ENCODE data around the gene NDUFC2. TPM values are rescaled to one million over a fixed set of nuclear protein-coding genes. Genes with fewer than 3 reads are reported as not detected.
A peak's percentile ranks its signal among the peaks of the same experiment; 100 is the strongest.
"Not testable (repeated sequence)": the region's sequence is repeated elsewhere in the genome, so short reads cannot be mapped to it uniquely, and the experiment has no call there.

NDUFC2 gene
- total RNA-seq, 6 donors from 2014 or later, result 19.9 to 155 (median 91.4) TPM

DNA sequence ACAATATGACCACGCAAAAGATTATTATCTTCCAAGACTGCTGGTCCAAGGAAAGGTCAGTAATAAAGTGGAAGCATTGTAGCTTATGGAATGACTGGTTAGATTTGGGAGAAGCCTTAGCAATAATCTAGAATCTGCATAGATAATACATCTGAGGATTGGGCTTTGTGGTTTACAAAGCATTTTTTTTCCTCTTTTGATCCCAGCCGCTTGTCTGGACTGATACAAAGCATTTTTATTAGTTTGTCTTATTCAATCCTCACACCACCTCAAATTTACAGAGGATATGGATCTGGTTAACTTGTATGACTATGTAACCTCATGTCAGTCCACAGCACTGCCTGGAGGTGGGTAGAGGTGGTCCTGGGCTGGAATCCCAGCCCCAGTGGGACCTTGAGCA is 17.0 kb downstream of the NDUFC2 start:
- Histone ChIP-seq H3K27me3 (no peaks in the 10 kb centered on the region), H3K4me1 (peaks cover 0 to 5% (median 2%) of the 10 kb centered on the region in 4 donors), H3K9me3 (no peaks in the 10 kb centered on the region), H3K36me3 (peaks cover 0 to 4% (median 3%) of the 10 kb centered on the region in 4 donors), H3K27ac (no peak overlapping the region), H3K4me3 (no peak overlapping the region)
- ATAC-seq (ENCODE audit: low FRiP score in 2 of 2), result no peak
- TF ChIP-seq, protein P1, sequence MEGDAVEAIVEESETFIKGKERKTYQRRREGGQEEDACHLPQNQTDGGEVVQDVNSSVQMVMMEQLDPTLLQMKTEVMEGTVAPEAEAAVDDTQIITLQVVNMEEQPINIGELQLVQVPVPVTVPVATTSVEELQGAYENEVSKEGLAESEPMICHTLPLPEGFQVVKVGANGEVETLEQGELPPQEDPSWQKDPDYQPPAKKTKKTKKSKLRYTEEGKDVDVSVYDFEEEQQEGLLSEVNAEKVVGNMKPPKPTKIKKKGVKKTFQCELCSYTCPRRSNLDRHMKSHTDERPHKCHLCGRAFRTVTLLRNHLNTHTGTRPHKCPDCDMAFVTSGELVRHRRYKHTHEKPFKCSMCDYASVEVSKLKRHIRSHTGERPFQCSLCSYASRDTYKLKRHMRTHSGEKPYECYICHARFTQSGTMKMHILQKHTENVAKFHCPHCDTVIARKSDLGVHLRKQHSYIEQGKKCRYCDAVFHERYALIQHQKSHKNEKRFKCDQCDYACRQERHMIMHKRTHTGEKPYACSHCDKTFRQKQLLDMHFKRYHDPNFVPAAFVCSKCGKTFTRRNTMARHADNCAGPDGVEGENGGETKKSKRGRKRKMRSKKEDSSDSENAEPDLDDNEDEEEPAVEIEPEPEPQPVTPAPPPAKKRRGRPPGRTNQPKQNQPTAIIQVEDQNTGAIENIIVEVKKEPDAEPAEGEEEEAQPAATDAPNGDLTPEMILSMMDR (IDR thresholded peaks at IDR 0.05), result no peak
- TF ChIP-seq POLR2AphosphoS5 (IDR thresholded peaks at IDR 0.05) (no peak), POLR2A (IDR thresholded peaks at IDR 0.05) (no peak), EP300 (IDR thresholded peaks at IDR 0.05) (no peak)
- 88 to 89% methylated on average over 2 of the region's 2 CpGs for WGBS, 2 donors
- DNase-seq, result no peak

DNA sequence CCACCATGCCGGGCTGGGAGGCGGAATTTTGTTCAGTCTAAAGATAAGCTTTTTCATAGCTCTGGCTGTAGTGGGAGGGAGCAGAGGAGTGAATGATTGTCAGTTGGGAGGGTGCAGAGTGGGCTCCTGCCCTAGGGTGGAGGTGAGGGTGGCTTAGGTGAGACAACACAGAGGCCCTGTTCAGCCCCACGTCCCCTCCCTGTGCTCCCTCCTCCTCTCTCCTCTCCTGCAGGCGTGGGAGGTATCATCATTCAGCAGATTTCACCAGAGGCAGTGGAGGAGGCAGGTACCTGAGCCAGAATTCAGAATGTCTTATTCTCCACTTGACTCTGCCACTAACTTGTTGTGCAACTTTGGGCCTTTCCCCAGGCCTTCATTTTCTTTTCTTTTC is 17.7 kb downstream of the NDUFC2 start:
- no peaks in the 10 kb centered on the region for H3K27me3 ChIP-seq
- 70 to 71% methylated on average over 4 of the region's 4 CpGs for WGBS, 2 donors
- no peaks in the 10 kb centered on the region for H3K9me3 ChIP-seq
- ATAC-seq (ENCODE audit: low FRiP score in 2 of 2) (peak in 1 of 2 donors; percentile 26), DNase-seq (no peak)
- H3K36me3 ChIP-seq, result no peaks in the 10 kb centered on the region
- H3K4me1 ChIP-seq, result peaks cover 0 to 5% (median 2%) of the 10 kb centered on the region in 4 donors
- no peak overlapping the region for H3K4me3 ChIP-seq
- no peak overlapping the region for H3K27ac ChIP-seq
- TF ChIP-seq EP300 (IDR thresholded peaks at IDR 0.05) (no peak), POLR2AphosphoS5 (IDR thresholded peaks at IDR 0.05) (no peak), POLR2A (IDR thresholded peaks at IDR 0.05) (no peak)
- TF ChIP-seq, protein P1 (IDR thresholded peaks at IDR 0.05), result no peak

DNA sequence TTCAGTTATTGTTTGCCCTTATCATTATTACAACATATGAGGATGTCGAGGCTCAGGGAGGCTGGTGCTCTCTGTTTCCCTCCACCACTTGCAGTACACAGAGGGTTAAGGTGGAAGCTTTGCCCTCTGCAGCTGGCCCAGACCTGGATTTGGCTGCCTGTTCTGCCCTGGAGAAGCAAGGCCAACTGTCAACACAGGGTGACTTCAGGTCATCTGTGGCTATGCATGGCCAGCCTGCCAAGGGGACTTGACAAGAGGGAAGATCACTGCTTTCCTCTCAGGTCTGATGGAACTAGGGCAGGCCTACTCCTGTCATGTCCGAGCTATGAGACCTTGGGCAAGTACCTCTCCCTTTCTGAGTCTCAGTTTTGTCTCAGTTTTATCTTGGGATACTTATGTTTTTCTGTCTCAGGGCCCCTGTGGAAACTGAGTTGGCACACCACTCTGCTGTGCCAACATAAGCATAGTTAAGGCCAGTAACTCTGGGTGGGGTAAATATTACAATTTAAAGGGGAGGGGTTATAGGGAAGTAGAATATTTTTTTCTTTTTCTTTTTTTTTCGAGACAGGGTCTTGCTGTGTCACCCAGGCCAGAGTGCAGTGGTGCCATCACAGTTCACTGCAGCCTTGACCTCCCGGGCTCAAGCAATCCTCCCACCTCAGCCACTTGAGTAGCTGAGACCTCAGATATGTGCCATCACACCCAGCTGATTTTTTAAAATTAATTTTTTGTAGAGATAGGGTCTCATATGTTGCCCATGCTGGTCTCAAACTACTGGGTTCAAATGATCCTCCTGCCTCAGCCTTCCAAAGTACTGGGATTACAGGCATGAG is 18.4 kb downstream of the NDUFC2 start:
- ATAC-seq (ENCODE audit: low FRiP score in 2 of 2), result no peak
- no peak for TF ChIP-seq POLR2AphosphoS5 (IDR thresholded peaks at IDR 0.05)
- no peak for TF ChIP-seq EP300 (IDR thresholded peaks at IDR 0.05)
- TF ChIP-seq, protein P1 (IDR thresholded peaks at IDR 0.05), result no peak
- no peak for TF ChIP-seq POLR2A (IDR thresholded peaks at IDR 0.05)
- Histone ChIP-seq H3K9me3 (no peaks in the 10 kb centered on the region), H3K4me3 (no peak overlapping the region), H3K27ac (peak overlapping the region in 1 of 4 donors; percentile 30), H3K27me3 (no peaks in the 10 kb centered on the region), H3K36me3 (no peaks in the 10 kb centered on the region), H3K4me1 (peaks cover 0 to 5% (median 2%) of the 10 kb centered on the region in 4 donors)
- WGBS, 2 donors, result 59 to 63% methylated on average over 4 of the region's 4 CpGs
- no peak for DNase-seq

DNA sequence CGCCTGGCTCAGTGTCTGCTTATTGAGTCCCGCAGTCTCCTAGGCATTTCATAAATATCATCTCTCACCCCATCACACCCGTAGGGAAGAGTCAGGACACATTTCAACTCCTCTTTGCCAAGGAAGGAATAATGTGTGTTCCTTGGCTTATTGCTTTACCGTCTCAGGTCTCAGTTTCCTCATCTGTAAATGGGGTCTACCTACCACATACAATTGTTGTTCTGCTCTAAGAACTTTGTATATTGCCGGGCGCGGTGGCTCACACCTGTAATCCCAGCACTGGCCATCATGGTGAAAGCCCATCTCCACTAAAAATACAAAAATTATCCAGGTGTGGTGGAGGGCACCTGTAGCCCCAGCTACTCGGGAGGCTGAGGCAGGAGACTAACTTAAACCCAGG is 19.1 kb downstream of the NDUFC2 start:
- Histone ChIP-seq H3K4me3 (no peak overlapping the region), H3K27me3 (no peaks in the 10 kb centered on the region), H3K4me1 (peaks cover 0 to 5% (median 2%) of the 10 kb centered on the region in 4 donors), H3K36me3 (no peaks in the 10 kb centered on the region), H3K9me3 (no peaks in the 10 kb centered on the region), H3K27ac (no peak overlapping the region)
- DNase-seq (no peak), ATAC-seq (ENCODE audit: low FRiP score in 2 of 2) (no peak)
- TF ChIP-seq, protein P1 (IDR thresholded peaks at IDR 0.05), result no peak
- no peak for TF ChIP-seq POLR2AphosphoS5 (IDR thresholded peaks at IDR 0.05)
- no peak for TF ChIP-seq EP300 (IDR thresholded peaks at IDR 0.05)
- no peak for TF ChIP-seq POLR2A (IDR thresholded peaks at IDR 0.05)
- WGBS, 2 donors, result 94 to 95% methylated on average over 8 of the region's 8 CpGs

DNA sequence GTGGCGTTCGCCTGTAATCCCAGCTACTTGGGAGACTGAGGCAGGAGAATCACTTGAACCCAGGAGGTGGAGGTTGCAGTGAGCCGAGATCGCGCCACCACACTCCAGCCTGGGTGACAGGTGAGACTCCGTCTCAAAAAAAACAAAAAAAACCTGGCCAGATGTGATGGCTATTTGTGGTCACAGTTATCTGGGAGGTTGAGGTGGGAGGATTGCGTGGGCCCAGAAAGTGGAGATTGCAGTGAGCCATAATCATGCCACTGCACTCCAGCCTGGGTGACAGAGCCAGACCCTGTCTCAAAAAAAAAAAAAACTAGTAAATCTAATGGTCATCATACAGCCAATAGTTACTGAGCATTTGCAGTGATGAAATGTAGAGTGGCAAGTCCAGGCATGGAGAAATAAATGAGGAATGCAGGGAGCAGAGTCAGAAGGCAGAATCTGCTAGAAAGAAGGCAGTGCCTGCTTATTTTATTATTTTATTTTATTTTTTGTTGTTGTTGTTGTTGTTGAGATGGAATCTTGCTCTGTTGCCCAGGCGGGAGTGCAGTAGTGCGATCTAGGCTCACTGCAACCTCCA is 19.8 kb downstream of the NDUFC2 start:
- not testable (repeated sequence) for DNase-seq; H3K27me3 ChIP-seq; H3K36me3 ChIP-seq; H3K9me3 ChIP-seq; H3K4me3 ChIP-seq; H3K27ac ChIP-seq; H3K4me1 ChIP-seq; ATAC-seq (ENCODE audit: low FRiP score in 2 of 2)
- 93 to 100% methylated on average over 9 of the region's 9 CpGs for WGBS, 2 donors

All from upper lobe of left lung (tissue), 6 donors.